ENCODE results near the gene PPP1R14B. TPM values are rescaled to one million over a fixed set of nuclear protein-coding genes. Genes with fewer than 3 reads are reported as not detected.
A peak's percentile ranks its signal among the peaks of the same experiment; 100 is the strongest.

The PPP1R14B gene
- total and polyA plus RNA-seq, 12 donors: 52.4 to 331 (median 92.5) TPM

DNA sequence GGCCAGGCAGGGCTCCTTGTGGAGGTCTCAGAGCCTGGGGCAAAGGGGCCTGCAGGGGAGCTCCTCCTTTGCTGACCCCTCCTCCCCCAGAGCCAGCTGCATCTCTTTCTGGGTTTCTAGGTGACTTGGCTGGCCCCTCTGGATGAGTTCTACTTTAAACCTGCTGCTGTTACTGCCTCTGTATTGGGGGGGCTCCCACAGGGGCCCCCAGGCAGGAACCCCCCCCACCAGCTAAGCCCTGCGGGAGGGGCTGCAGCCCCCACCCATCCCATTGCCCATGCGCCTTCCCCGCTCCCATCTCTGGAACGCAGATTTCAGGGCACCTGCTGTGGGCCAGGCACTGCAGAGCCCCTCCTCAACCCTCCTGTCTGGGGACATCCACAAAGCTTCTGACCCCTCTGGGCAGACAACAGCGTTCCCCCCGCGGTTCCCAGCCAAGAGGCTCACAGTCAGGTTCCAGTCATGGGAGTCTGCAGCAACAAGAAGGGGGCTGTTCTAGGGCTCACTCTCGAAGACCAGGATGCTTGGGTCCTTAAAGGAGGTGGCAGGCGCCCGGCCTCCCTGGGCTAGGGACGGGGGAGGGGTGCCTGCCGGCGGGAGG is 3.8 kb upstream of the PPP1R14B start:
- H3K27ac ChIP-seq: peak overlapping the region in 6 of 10 donors; percentile 11 to 85 (median 66)
- ATAC-seq (no peak), DNase-seq (no peak)
- intact Hi-C loops (cut with DNase I): loop anchor here in 3 of 10 donors (1.0 to 5.0 kb wide), 4 partner anchors 16 to 52 kb away; partner anchors contain the start of gene CATSPERZ (in 1 of the 3)
- H3K4me1 ChIP-seq: peaks cover 9 to 55% (median 46%) of the 10 kb centered on the region in 9 donors
- no peaks in the 10 kb centered on the region for H3K9me3 ChIP-seq
- TF ChIP-seq CTCF (IDR thresholded peaks at IDR 0.05): no peak
- WGBS, 2 donors: 22 to 25% methylated on average over 13 of the region's 13 CpGs
- H3K27me3 ChIP-seq: no peaks in the 10 kb centered on the region
- H3K4me3 ChIP-seq: peak overlapping the region in 9 of 10 donors; percentile 72 to 93 (median 84)
- H3K36me3 ChIP-seq: peaks cover 0 to 14% (median 2%) of the 10 kb centered on the region in 9 donors

- H3K27me3 ChIP-seq: no peaks in the 10 kb centered on the region
- no peak for TF ChIP-seq CTCF (IDR thresholded peaks at IDR 0.05)
- H3K4me3 ChIP-seq: no peak overlapping the region
- DNase-seq: no peak
- intact Hi-C loops (cut with DNase I): loop anchor here in 3 of 10 donors (2.0 to 5.0 kb wide), 3 partner anchors 17 to 53 kb away; partner anchors contain the start of gene CATSPERZ (in 2 of the 3)
- no peak for ATAC-seq
- peaks cover 9 to 62% (median 54%) of the 10 kb centered on the region in 9 donors for H3K4me1 ChIP-seq
- peaks cover 0 to 9% (median 0%) of the 10 kb centered on the region in 9 donors for H3K36me3 ChIP-seq
- WGBS, 2 donors: 90 to 92% methylated on average over 8 of the region's 8 CpGs
- H3K27ac ChIP-seq: no peak overlapping the region
- no peaks in the 10 kb centered on the region for H3K9me3 ChIP-seq
Observed at GRCh38 chr11:64249563-64250414, 3.0 kb upstream of the PPP1R14B start.

DNA sequence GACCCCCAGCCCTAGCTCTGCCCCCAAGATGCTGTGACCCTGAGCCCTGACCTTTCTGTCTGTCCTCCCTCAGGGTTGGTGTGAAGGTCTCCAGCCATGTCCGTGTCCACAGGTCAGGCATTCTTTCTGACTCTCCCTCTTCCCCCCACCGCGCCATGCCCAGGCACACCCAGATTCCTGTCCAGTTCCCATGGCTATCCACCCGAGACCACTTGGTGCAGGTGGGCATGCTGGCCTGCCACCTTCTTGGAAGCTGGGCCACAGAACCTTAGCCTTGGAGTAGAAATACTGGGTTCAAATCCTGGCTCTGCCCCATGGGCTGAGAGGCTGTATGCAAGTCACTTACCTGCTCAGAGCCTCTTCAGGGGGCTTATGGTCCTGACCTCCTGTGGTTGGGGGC is 2.3 kb upstream of the PPP1R14B start:
- TF ChIP-seq CTCF (IDR thresholded peaks at IDR 0.05): no peak
- 93 to 100% methylated on average over 4 of the region's 4 CpGs for WGBS, 2 donors
- H3K36me3 ChIP-seq: peaks cover 0 to 8% (median 0%) of the 10 kb centered on the region in 9 donors
- H3K9me3 ChIP-seq: no peaks in the 10 kb centered on the region
- no peak overlapping the region for H3K4me3 ChIP-seq
- H3K4me1 ChIP-seq: peaks cover 9 to 62% (median 53%) of the 10 kb centered on the region in 9 donors
- H3K27ac ChIP-seq: no peak overlapping the region
- intact Hi-C loops (cut with DNase I): loop anchor here in 1 of 10 donors (5.0 kb wide), 1 partner anchor 53 kb away; the partner anchor contains the start of gene CATSPERZ
- ATAC-seq (no peak), DNase-seq (peak in 1 of 2 donors; percentile 11)
- no peaks in the 10 kb centered on the region for H3K27me3 ChIP-seq

DNA sequence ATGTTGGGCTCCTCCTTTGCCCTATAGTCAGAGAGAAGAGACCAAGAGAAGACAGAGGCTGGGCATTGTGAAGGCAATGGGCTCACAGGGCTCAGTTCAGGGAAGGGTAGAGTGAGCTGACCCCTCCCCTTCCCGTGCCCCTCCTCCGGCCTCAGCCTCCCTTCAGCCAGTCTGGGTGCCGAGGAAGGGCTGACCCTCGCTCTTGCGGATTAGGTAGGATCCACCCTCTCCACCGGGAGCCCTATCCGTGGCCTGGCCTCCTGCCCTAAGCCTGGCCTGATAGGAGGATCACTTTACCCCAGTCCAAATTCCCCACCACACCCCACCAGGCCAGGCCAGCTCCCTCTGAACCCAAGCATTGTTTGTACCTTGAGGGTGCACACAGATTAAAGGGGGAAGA is 1.8 kb upstream of the PPP1R14B start:
- no peak for TF ChIP-seq CTCF (IDR thresholded peaks at IDR 0.05)
- 80 to 88% methylated on average over 7 of the region's 7 CpGs for WGBS, 2 donors
- Histone ChIP-seq H3K4me3 (no peak overlapping the region), H3K27ac (no peak overlapping the region), H3K36me3 (peaks cover 0 to 13% (median 0%) of the 10 kb centered on the region in 9 donors), H3K4me1 (peaks cover 9 to 57% (median 49%) of the 10 kb centered on the region in 9 donors), H3K27me3 (no peaks in the 10 kb centered on the region), H3K9me3 (no peaks in the 10 kb centered on the region)
- intact Hi-C loops (cut with DNase I): loop anchor here in 1 of 10 donors (5.0 kb wide), 1 partner anchor 54 kb away; the partner anchor contains the start of gene CATSPERZ
- ATAC-seq (no peak), DNase-seq (no peak)
